ENCODE data around the gene REG4. TPM values are rescaled to one million over a fixed set of nuclear protein-coding genes. Genes with fewer than 3 reads are reported as not detected.
"Not testable (repeated sequence)": the region's sequence is repeated elsewhere in the genome, so short reads cannot be mapped to it uniquely, and the experiment has no call there.

Gene REG4
- total and polyA plus RNA-seq, 11 donors: 0.07 TPM; not detected in 10

GRCh38 chr1:119834990-119835389 is 23.7 kb upstream of the REG4 start:
- WGBS, 4 donors: 64 to 69% (median 65%) methylated on average over 4 of the region's 4 CpGs
- H3K9me3 ChIP-seq: no peaks in the 10 kb centered on the region
- intact Hi-C loops (cut with DNase I): no loop called here
- no peak for ATAC-seq
- H3K27ac ChIP-seq: no peak overlapping the region
- no peak for DNase-seq
- peaks cover 0 to 6% (median 0%) of the 10 kb centered on the region in 9 donors for H3K27me3 ChIP-seq
- H3K4me1 ChIP-seq: no peaks in the 10 kb centered on the region
- no peak overlapping the region for H3K4me3 ChIP-seq
- H3K36me3 ChIP-seq: no peaks in the 10 kb centered on the region
- TF ChIP-seq CTCF (IDR thresholded peaks at IDR 0.05) (no peak), POLR2A (IDR thresholded peaks at IDR 0.05) (no peak)

- no peak overlapping the region for H3K27ac ChIP-seq
- TF ChIP-seq CTCF (IDR thresholded peaks at IDR 0.05) (no peak), POLR2A (IDR thresholded peaks at IDR 0.05) (no peak)
- no peaks in the 10 kb centered on the region for H3K9me3 ChIP-seq
- H3K4me1 ChIP-seq: no peaks in the 10 kb centered on the region
- no peaks in the 10 kb centered on the region for H3K36me3 ChIP-seq
- H3K4me3 ChIP-seq: no peak overlapping the region
- intact Hi-C loops (cut with DNase I): no loop called here
- ATAC-seq: no peak
- peaks cover 0 to 6% (median 0%) of the 10 kb centered on the region in 9 donors for H3K27me3 ChIP-seq
- WGBS, 4 donors: 67 to 76% (median 74%) methylated on average over 3 of the region's 3 CpGs
- DNase-seq: no peak
These were observed 19.8 kb upstream of the REG4 start for GRCh38 chr1:119831027-119831426.

- H3K27ac ChIP-seq: no peak overlapping the region
- peaks cover 0 to 6% (median 0%) of the 10 kb centered on the region in 9 donors for H3K27me3 ChIP-seq
- WGBS, 4 donors: 74 to 85% (median 80%) methylated on average over 4 of the region's 4 CpGs
- no peak overlapping the region for H3K4me3 ChIP-seq
- no peaks in the 10 kb centered on the region for H3K9me3 ChIP-seq
- no peaks in the 10 kb centered on the region for H3K4me1 ChIP-seq
- DNase-seq: no peak
- H3K36me3 ChIP-seq: no peaks in the 10 kb centered on the region
- intact Hi-C loops (cut with DNase I): no loop called here
- no peak for ATAC-seq
- no peak for TF ChIP-seq CTCF (IDR thresholded peaks at IDR 0.05)
- no peak for TF ChIP-seq POLR2A (IDR thresholded peaks at IDR 0.05)
These were observed 18.4 kb upstream of the REG4 start for GRCh38 chr1:119829625-119830024.

- H3K36me3 ChIP-seq; H3K4me1 ChIP-seq; ATAC-seq; intact Hi-C loops (cut with DNase I); H3K27me3 ChIP-seq; H3K27ac ChIP-seq; H3K9me3 ChIP-seq; H3K4me3 ChIP-seq; DNase-seq: not testable (repeated sequence)
These were observed 17.7 kb upstream of the REG4 start for GRCh38 chr1:119829006-119829405.

- no peaks in the 10 kb centered on the region for H3K9me3 ChIP-seq
- intact Hi-C loops (cut with DNase I): no loop called here
- H3K4me1 ChIP-seq: no peaks in the 10 kb centered on the region
- no peak overlapping the region for H3K4me3 ChIP-seq
- H3K27me3 ChIP-seq: peaks cover 0 to 6% (median 0%) of the 10 kb centered on the region in 9 donors
- H3K27ac ChIP-seq: no peak overlapping the region
- TF ChIP-seq POLR2A (IDR thresholded peaks at IDR 0.05) (no peak), CTCF (IDR thresholded peaks at IDR 0.05) (no peak)
- ATAC-seq (no peak), DNase-seq (no peak)
- H3K36me3 ChIP-seq: no peaks in the 10 kb centered on the region
- 82 to 94% (median 87%) methylated on average over 3 of the region's 3 CpGs for WGBS, 4 donors
These were observed 17.0 kb upstream of the REG4 start for GRCh38 chr1:119828266-119828665.

Measured in heart left ventricle (tissue), 16 donors.